PC-3 (cell line): Measurements from ENCODE around the gene BCAS3. TPM values are rescaled to one million over a fixed set of nuclear protein-coding genes. Genes with fewer than 3 reads are reported as not detected.

Experiments used
- ATAC-seq: fragments of 200-7000 bp; cut with Tn5 transposase; 2 replicates; pipeline ENCODE4 v1.9.1; 2020; ENCODE audit warnings: mild to moderate bottlenecking, moderate library complexity
- BruUV-seq: library from RNA; stranded (reverse); fragments of 400-500 nt; replicated peaks from 2 replicates; lab custom pipeline; 2021; lab: Mats Ljungman, UMichigan
- CTCF ChIA-PET: fragments of 300-600 bp; sonication (Branson Sonifier 250); formaldehyde crosslinking; loops from one replicate; lab custom pipeline; 2022; ENCODE audit warnings: antibody characterized with exemption; lab: Charles Lee
- POLR2A ChIA-PET: fragments of 300-600 bp; sonication (Branson Sonifier 250); formaldehyde crosslinking; loops from one replicate; lab custom pipeline; 2022; ENCODE audit warnings: antibody characterized with exemption; ENCODE audit not compliant: unreplicated experiment; lab: Charles Lee
- DNase-seq: peaks from one replicate; pipeline ENCODE4 v3.0.0-alpha.2; 2015
- H2AFZ ChIP-seq: fragments of 300-600 bp; sonication (generic); 2 replicates; pipeline ENCODE4 v1.6.0; 2016; ENCODE audit warnings: antibody characterized with exemption, low read length
- H3F3A ChIP-seq: fragments of 300-600 bp; sonication (generic); one replicate; pipeline ENCODE4 v1.6.0; 2017; ENCODE audit warnings: antibody characterized with exemption, low read length, control low read depth, mild to moderate bottlenecking; ENCODE audit not compliant: unreplicated experiment
- H3K27ac ChIP-seq: fragments of 300-600 bp; sonication (generic); 2 replicates; pipeline ENCODE4 v1.5.1; 2016; ENCODE audit warnings: mild to moderate bottlenecking, low read length
- H3K27me3 ChIP-seq: fragments of 300-600 bp; sonication (generic); 2 replicates; pipeline ENCODE4 v1.6.1; 2016; ENCODE audit warnings: low read length, mixed read lengths
- H3K36me3 ChIP-seq: fragments of 300-600 bp; sonication (generic); 2 replicates; pipeline ENCODE4 v1.6.1; 2016; ENCODE audit warnings: low read depth, mixed run types, low read length, mixed read lengths
- H3K4me1 ChIP-seq: fragments of 300-600 bp; sonication (generic); 2 replicates; pipeline ENCODE4 v1.5.1; 2016; ENCODE audit warnings: low read length; ENCODE audit not compliant: insufficient read depth
- H3K4me2 ChIP-seq: fragments of 300-600 bp; sonication (generic); 2 replicates; pipeline ENCODE4 v1.6.0; 2016; ENCODE audit warnings: low read length
- H3K4me3 ChIP-seq: fragments of 300-600 bp; sonication (generic); 2 replicates; pipeline ENCODE4 v1.5.1; 2016; ENCODE audit warnings: mild to moderate bottlenecking, low read length, mixed read lengths
- H3K79me2 ChIP-seq: fragments of 300-600 bp; sonication (generic); 2 replicates; pipeline ENCODE4 v1.6.1; 2017; ENCODE audit warnings: low read length, mixed read lengths
- H3K9ac ChIP-seq: fragments of 300-600 bp; sonication (generic); 2 replicates; pipeline ENCODE4 v1.6.0; 2016; ENCODE audit warnings: mild to moderate bottlenecking, low read length
- H3K9me2 ChIP-seq: fragments of 300-600 bp; sonication (generic); replicated peaks from 2 replicates; pipeline ENCODE4 v1.6.1; 2016; ENCODE audit warnings: mixed run types, low read length, mixed read lengths
- H3K9me3 ChIP-seq: fragments of 300-600 bp; sonication (generic); 2 replicates; pipeline ENCODE4 v1.6.1; 2016; ENCODE audit warnings: low read length, mixed read lengths
- H4K20me1 ChIP-seq: fragments of 300-600 bp; sonication (generic); 2 replicates; pipeline ENCODE4 v1.6.1; 2016; ENCODE audit warnings: low read length, mixed read lengths
- CTCF ChIP-seq: fragments of 300-600 bp; sonication (generic); conservative IDR thresholded peaks from 2 replicates; pipeline ENCODE4 v1.5.1; 2017; ENCODE audit warnings: antibody characterized with exemption, low read depth, mild to moderate bottlenecking, low read length
- EZH2 ChIP-seq: fragments of 300-600 bp; sonication (generic); IDR thresholded peaks from one replicate; pipeline ENCODE4 v1.6.1; 2017; ENCODE audit warnings: antibody characterized with exemption, mild to moderate bottlenecking, low read length; ENCODE audit not compliant: unreplicated experiment
- EZH2phosphoT487 ChIP-seq: fragments of 300-600 bp; sonication (generic); IDR thresholded peaks from 2 replicates; pipeline ENCODE4 v1.6.1; 2018; ENCODE audit warnings: mild to moderate bottlenecking, antibody characterized with exemption, low read length, borderline replicate concordance
- intact Hi-C: fragments of 100-400 bp; cut with micrococcal nuclease; formaldehyde crosslinking; loops from 2 replicates; pipeline ENCODE4 v1.9.0; 2023
- total RNA-seq: library from RNA; depleted of rRNA; stranded (reverse); fragments of >200 nt; gene quantifications from 2 replicates; pipeline ENCODE4 v1.2.3, GENCODE V29; 2014

BCAS3 gene
- total RNA-seq, 1 experiment from 2014 or later: 25.9 TPM

DNA sequence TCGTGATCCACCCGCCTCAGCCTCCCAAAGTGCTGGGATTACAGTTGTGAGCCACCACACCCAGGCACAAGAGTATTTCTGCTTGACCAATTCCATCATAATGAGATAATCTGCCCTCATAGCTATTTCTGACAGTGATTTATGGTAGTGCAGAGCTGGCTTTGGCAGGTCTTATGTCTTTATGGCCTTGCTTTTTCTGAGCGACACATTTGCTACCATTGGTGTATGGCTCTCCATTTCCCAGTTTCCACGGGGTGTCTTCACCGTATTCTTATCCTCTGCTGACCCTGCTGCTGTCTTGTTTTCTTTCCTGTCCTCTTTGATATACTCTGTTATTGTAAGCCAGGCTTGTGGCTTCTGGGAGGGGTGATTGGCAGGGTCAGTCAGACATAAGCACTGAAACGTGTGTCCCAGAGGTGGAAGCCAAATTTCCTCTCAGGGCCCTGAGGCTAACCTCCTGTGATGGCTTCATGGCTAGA is 560.8 kb downstream of the BCAS3 start:
- no peak overlapping the region for H3K4me2 ChIP-seq
- CTCF ChIA-PET: no interaction called here

GRCh38 chr17:61239327-61239726 is 561.7 kb downstream of the BCAS3 start:
- POLR2A ChIA-PET: no interaction called here
- TF ChIP-seq EZH2phosphoT487 (no peak), CTCF (no peak), EZH2 (no peak)
- Histone ChIP-seq H3K79me2 (no peaks in the 10 kb centered on the region), H4K20me1 (no peaks in the 10 kb centered on the region), H3F3A (no peaks in the 10 kb centered on the region), H3K9me3 (no peaks in the 10 kb centered on the region), H3K4me3 (no peak overlapping the region), H3K4me2 (no peak overlapping the region), H3K9ac (no peak overlapping the region), H3K36me3 (no peaks in the 10 kb centered on the region), H3K4me1 (no peaks in the 10 kb centered on the region), H3K27me3 (no peaks in the 10 kb centered on the region), H3K27ac (no peak overlapping the region), H2AFZ (no peak overlapping the region), H3K9me2 (no peaks in the 10 kb centered on the region)
- CTCF ChIA-PET: no interaction called here
- intact Hi-C loops: no loop called here
- no peak for DNase-seq
- ATAC-seq: no peak
- no TSS peak for BruUV-seq

More for the DNA sequence above, 560.8 kb downstream of the BCAS3 start:
- POLR2A ChIA-PET: interaction anchor here (0.6 kb wide), 2 partner anchors 118 to 161 kb away, joined by 4 to 5 read pairs; partner anchors contain the start of gene TBX2
- BruUV-seq: no TSS peak
- no peak for TF ChIP-seq EZH2
- TF ChIP-seq CTCF: no peak
- no peak for TF ChIP-seq EZH2phosphoT487
- Histone ChIP-seq H3K4me3 (no peak overlapping the region), H3K79me2 (no peaks in the 10 kb centered on the region), H4K20me1 (no peaks in the 10 kb centered on the region), H2AFZ (no peak overlapping the region), H3F3A (no peaks in the 10 kb centered on the region), H3K9me2 (no peaks in the 10 kb centered on the region), H3K27me3 (no peaks in the 10 kb centered on the region), H3K36me3 (no peaks in the 10 kb centered on the region), H3K27ac (no peak overlapping the region), H3K9ac (no peak overlapping the region), H3K4me1 (no peaks in the 10 kb centered on the region), H3K9me3 (no peaks in the 10 kb centered on the region)
- ATAC-seq: no peak
- no peak for DNase-seq
- intact Hi-C loops: no loop called here

GRCh38 chr17:61239953-61240352 is 562.3 kb downstream of the BCAS3 start:
- intact Hi-C loops: no loop called here
- no peaks in the 10 kb centered on the region for H3K4me1 ChIP-seq
- H3K9me3 ChIP-seq: no peaks in the 10 kb centered on the region
- TF ChIP-seq EZH2phosphoT487 (no peak), EZH2 (no peak)
- no peak overlapping the region for H3K27ac ChIP-seq
- no peak overlapping the region for H3K4me3 ChIP-seq
- H3K27me3 ChIP-seq: no peaks in the 10 kb centered on the region
- DNase-seq (no peak), ATAC-seq (no peak)
- no peaks in the 10 kb centered on the region for H3F3A ChIP-seq
- no peaks in the 10 kb centered on the region for H3K9me2 ChIP-seq
- no peaks in the 10 kb centered on the region for H3K79me2 ChIP-seq
- H4K20me1 ChIP-seq: no peaks in the 10 kb centered on the region
- ChIA-PET POLR2A (no interaction called here), CTCF (no interaction called here)
- no peak overlapping the region for H3K4me2 ChIP-seq
- H3K36me3 ChIP-seq: no peaks in the 10 kb centered on the region
- no TSS peak for BruUV-seq
- no peak overlapping the region for H2AFZ ChIP-seq
- H3K9ac ChIP-seq: no peak overlapping the region
